Esophagus muscularis mucosa (tissue), 4 donors: ENCODE data around the gene SYT10. TPM values are rescaled to one million over a fixed set of nuclear protein-coding genes. Genes with fewer than 3 reads are reported as not detected.

Source experiments
- DNase-seq: peaks from one replicate; pipeline ENCODE4 v3.0.0-alpha.2; 2017; ENCODE audit errors: extremely low spot score
- H3K27ac ChIP-seq, 4 donors: fragments of 200-600 bp; sonication (generic); replicated peaks in 1 of 4; 1 replicate in 3 of 4; 2 replicates in 1 of 4; pipeline ENCODE4 v1.5.1; 2016 to 2019; ENCODE audit warnings: mild to moderate bottlenecking in 1 of 4
- H3K27me3 ChIP-seq, 4 donors: fragments of 200-600 bp; sonication (generic); one replicate each; pipeline versions ENCODE4 v1.5.1 to v1.6.0; 2016 to 2019
- H3K36me3 ChIP-seq, 4 donors: fragments of 200-600 bp; sonication (generic); one replicate each; pipeline ENCODE4 v1.5.1; 2016 to 2019
- H3K4me1 ChIP-seq, 4 donors: fragments of 200-600 bp; sonication (generic); one replicate each; pipeline ENCODE4 v1.5.1; 2016 to 2019
- H3K4me3 ChIP-seq, 4 donors: fragments of 200-600 bp; sonication (generic); 1 replicate in 2 of 4; 2 replicates in 2 of 4; pipeline ENCODE4 v1.5.1; 2016 to 2019; ENCODE audit warnings: mild to moderate bottlenecking in 4 of 4, moderate library complexity in 1 of 4
- H3K9me3 ChIP-seq, 4 donors: fragments of 200-600 bp; sonication (generic); 1 replicate in 3 of 4; 2 replicates in 1 of 4; pipeline ENCODE4 v1.5.1; 2016 to 2019
- EP300 ChIP-seq: sonication (generic); formaldehyde crosslinking; IDR thresholded peaks from one replicate; pipeline ENCODE4 v1.6.1; 2017; ENCODE audit warnings: antibody characterized with exemption
- POLR2A ChIP-seq: fragments of 450-650 bp; IDR thresholded peaks from one replicate; pipeline ENCODE4 v1.6.1; 2017; ENCODE audit warnings: antibody characterized with exemption, moderate library complexity, mild to moderate bottlenecking, low read depth
- POLR2AphosphoS5 ChIP-seq, 2 donors: sonication (generic); formaldehyde crosslinking; IDR thresholded peaks; one replicate each; pipeline ENCODE4 v1.6.1; 2017; ENCODE audit warnings: antibody characterized with exemption in 2 of 2
- WGBS: methylation state at CpG from one replicate; pipeline ENCODE4 v1.1.5; 2018; 5-methylcytosine and 5-hydroxymethylcytosine counted together
- intact Hi-C: fragments of 100-400 bp; cut with DNase I; formaldehyde crosslinking; loops from one replicate; pipeline ENCODE4 v1.15.1; 2023
- total RNA-seq, 4 donors: library from RNA; depleted of rRNA; stranded (reverse); fragments of >200 nt; gene quantifications; one replicate each; pipeline versions ENCODE4 v1.1.0 to v1.2.1, GENCODE V29; 2016
- TF ChIP-seq, protein P1 (sequence below), 3 experiments: fragments of 200-600 bp in 2 of 3; fragments of 450-650 bp in 1 of 3; sonication (generic) in 2 of 3; IDR thresholded peaks; one replicate each; pipeline ENCODE4 v1.5.1; 2017 to 2019; ENCODE audit warnings: antibody characterized with exemption in 3 of 3, mild to moderate bottlenecking in 2 of 3, moderate library complexity in 1 of 3

SYT10 gene
- total RNA-seq, 4 donors from 2014 or later, result 0.33 to 0.45 (median 0.41) TPM

DNA sequence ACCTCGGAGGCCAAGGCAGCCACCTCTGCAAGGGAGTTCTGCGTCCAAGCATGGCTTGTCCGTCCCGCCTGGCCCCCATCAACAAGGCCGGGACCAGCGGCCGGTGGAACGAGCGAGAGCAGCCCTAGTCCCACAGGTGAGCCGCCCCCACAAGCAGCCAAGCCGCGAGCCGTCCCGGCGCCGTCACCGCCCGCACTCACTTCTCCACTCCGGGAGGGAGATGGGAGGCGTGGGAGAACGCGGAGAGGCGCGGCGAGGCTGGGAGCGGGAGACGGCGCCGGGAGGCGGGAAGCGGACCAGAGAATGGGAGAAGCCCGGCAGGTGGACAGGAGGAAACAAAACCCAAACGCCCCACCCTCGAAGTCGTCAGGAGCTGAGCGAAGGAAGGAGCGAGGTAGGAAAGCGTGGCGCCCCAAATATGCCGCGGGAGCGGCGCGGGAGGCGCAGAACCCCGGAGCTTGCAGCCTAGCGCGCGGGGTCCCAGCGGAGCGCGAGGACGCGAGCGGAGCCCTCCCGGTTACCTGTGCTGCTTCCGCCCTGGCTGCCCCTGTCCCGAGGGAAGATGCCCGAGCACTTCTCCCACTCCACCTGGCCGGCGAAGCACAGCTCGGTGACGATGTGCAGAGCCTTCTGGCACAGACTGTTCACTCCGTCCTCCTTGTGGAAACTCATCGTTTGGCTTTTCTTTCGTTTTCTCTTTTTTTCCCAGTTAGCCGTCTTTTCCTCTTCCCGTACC is 600 bp downstream of the SYT10 start:
- H3K27ac ChIP-seq, result peak overlapping the region in 1 of 4 donors; percentile 50
- intact Hi-C loops, result no loop called here
- 3% methylated on average over 48 of the region's 68 CpGs for WGBS

DNA sequence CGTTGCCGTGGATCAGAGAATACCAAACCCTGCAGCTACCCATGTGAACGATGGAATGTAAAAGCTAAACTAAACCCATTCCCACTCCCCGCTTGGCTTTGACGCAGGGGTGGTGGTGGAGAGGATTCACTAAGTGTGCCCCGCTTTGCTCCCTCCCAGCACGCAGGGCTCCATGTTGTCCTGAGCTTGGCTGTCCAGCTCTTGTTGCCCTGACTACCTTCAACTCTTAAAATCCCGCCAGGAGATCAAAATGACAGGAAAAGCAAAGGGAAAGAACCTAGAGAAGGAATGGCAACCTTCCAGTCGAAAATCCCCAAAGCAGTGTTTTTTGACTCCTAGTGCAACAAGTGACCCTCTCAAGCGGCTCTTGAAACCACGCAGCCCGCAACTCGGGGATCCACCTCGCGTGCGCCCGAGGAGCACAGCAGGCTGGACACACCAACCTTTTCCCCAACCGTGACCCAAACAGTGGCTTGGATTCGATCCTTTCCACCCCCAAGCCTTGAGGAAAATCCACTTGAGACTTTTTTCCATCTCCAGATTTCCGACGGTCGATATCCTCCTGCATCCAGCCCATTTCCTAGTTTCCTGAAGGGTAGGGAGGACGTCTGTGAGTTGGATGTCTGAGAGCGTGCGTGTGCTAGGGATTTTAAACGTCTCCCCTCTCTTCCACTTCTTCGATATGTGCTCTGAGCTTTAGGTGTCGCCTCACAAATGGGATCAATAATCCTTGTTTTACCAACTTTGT is 1.4 kb downstream of the SYT10 start:
- no peaks in the 10 kb centered on the region for H3K9me3 ChIP-seq
- peaks cover 7 to 17% (median 15%) of the 10 kb centered on the region in 4 donors for H3K4me1 ChIP-seq
- no peak overlapping the region for H3K27ac ChIP-seq
- 32% methylated on average over 26 of the region's 28 CpGs for WGBS
- no peak for DNase-seq
- H3K4me3 ChIP-seq, result peak overlapping the region; percentile 50 to 61 (median 58)
- TF ChIP-seq, protein P1, sequence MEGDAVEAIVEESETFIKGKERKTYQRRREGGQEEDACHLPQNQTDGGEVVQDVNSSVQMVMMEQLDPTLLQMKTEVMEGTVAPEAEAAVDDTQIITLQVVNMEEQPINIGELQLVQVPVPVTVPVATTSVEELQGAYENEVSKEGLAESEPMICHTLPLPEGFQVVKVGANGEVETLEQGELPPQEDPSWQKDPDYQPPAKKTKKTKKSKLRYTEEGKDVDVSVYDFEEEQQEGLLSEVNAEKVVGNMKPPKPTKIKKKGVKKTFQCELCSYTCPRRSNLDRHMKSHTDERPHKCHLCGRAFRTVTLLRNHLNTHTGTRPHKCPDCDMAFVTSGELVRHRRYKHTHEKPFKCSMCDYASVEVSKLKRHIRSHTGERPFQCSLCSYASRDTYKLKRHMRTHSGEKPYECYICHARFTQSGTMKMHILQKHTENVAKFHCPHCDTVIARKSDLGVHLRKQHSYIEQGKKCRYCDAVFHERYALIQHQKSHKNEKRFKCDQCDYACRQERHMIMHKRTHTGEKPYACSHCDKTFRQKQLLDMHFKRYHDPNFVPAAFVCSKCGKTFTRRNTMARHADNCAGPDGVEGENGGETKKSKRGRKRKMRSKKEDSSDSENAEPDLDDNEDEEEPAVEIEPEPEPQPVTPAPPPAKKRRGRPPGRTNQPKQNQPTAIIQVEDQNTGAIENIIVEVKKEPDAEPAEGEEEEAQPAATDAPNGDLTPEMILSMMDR (IDR thresholded peaks at IDR 0.05), result no peak
- TF ChIP-seq POLR2A, result no peak
- TF ChIP-seq POLR2AphosphoS5 (IDR thresholded peaks at IDR 0.05), result no peak
- no peak for TF ChIP-seq EP300
- intact Hi-C loops, result no loop called here
- H3K27me3 ChIP-seq, result peaks cover 0 to 46% (median 9%) of the 10 kb centered on the region in 4 donors
- H3K36me3 ChIP-seq, result no peaks in the 10 kb centered on the region

More for the DNA sequence above, 600 bp downstream of the SYT10 start:
- DNase-seq, result no peak
- Histone ChIP-seq H3K36me3 (no peaks in the 10 kb centered on the region), H3K4me3 (peak overlapping the region; percentile 50 to 61 (median 58)), H3K27me3 (peaks cover 0 to 46% (median 9%) of the 10 kb centered on the region in 4 donors), H3K9me3 (no peaks in the 10 kb centered on the region), H3K4me1 (peaks cover 7 to 17% (median 15%) of the 10 kb centered on the region in 4 donors)
- TF ChIP-seq, protein P1 (IDR thresholded peaks at IDR 0.05), result no peak
- no peak for TF ChIP-seq EP300
- no peak for TF ChIP-seq POLR2AphosphoS5 (IDR thresholded peaks at IDR 0.05)
- TF ChIP-seq POLR2A, result no peak

DNA sequence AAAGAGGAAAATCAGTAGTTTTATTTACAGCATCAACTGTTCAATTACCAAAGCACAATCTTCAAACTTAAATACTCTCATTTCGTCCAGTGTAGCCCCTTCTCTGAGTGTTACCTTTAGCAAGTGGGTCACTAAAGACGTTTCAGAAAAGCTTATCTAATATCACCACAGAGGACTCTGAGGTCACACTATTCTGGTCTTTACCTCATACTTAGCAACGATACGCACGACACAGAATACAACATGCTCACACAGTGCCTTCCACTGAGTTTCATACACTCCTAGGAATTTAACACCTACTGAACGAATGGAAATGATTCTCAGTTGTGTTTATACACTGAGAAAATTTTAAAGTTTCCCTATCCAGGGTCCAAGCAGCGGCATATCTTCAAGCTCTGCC is 2.0 kb downstream of the SYT10 start:
- DNase-seq, result no peak
- Histone ChIP-seq H3K4me3 (peak overlapping the region in 2 of 4 donors; percentile 50 to 61), H3K4me1 (peaks cover 7 to 17% (median 15%) of the 10 kb centered on the region in 4 donors), H3K27ac (no peak overlapping the region), H3K9me3 (no peaks in the 10 kb centered on the region), H3K36me3 (no peaks in the 10 kb centered on the region), H3K27me3 (peaks cover 0 to 46% (median 9%) of the 10 kb centered on the region in 4 donors)
- intact Hi-C loops, result no loop called here
- TF ChIP-seq POLR2AphosphoS5 (IDR thresholded peaks at IDR 0.05), result no peak
- TF ChIP-seq, protein P1 (IDR thresholded peaks at IDR 0.05), result no peak
- TF ChIP-seq POLR2A, result no peak
- TF ChIP-seq EP300, result no peak
- WGBS, result 47% methylated on average over 7 of the region's 7 CpGs

DNA sequence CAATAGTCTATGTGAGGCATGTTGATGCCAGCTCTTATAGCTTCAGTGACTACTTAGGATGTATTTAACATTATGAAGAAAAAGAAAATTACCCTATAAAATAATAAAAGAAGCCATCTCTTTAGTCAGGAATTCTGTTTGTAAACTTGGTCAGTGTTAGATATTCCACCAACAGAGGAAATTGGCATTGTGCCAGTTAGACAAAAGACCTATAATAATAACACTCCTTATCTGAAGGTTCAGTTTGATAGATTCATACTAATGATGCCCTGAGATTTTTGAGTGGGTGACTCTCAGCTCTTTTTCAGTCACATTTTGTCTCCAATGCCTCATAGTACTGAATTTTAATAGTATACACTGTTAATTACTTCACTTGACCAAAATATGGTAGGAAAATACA is 6.6 kb downstream of the SYT10 start:
- H3K36me3 ChIP-seq, result no peaks in the 10 kb centered on the region
- H3K27me3 ChIP-seq, result peaks cover 0 to 15% (median 0%) of the 10 kb centered on the region in 4 donors
- intact Hi-C loops, result no loop called here
- H3K4me3 ChIP-seq, result no peak overlapping the region
- H3K27ac ChIP-seq, result no peak overlapping the region
- TF ChIP-seq, protein P1 (IDR thresholded peaks at IDR 0.05), result no peak
- TF ChIP-seq POLR2A (no peak), POLR2AphosphoS5 (IDR thresholded peaks at IDR 0.05) (no peak), EP300 (no peak)
- no peak for DNase-seq
- H3K4me1 ChIP-seq, result no peaks in the 10 kb centered on the region
- H3K9me3 ChIP-seq, result no peaks in the 10 kb centered on the region
